OCI-LY3 (cell line): ENCODE measurements around the gene ST3GAL4.

Source experiments
- H2AFZ ChIP-seq: fragments of 200-600, 300-600 bp; shearing (Covaris generic); 2 replicates; pipeline ENCODE4 v1.6.0; 2014; ENCODE audit warnings: antibody characterized with exemption, low read depth, low read length
- H3K27ac ChIP-seq: fragments of 200-600, 300-600 bp; sonication (generic); 2 replicates; pipeline ENCODE4 v1.5.1; 2014; ENCODE audit warnings: mild to moderate bottlenecking, low read length, moderate library complexity, mixed read lengths
- H3K27me3 ChIP-seq: fragments of 200-600, 300-600 bp; sonication (generic); 2 replicates; pipeline ENCODE4 v1.6.1; 2014; ENCODE audit warnings: low read depth, low read length, mixed read lengths
- H3K36me3 ChIP-seq: fragments of 200-600, 300-600 bp; sonication (generic); replicated peaks from 2 replicates; pipeline ENCODE3; 2014; ENCODE audit warnings: low read depth, low read length, mixed read lengths
- H3K4me1 ChIP-seq: fragments of 300-600, 200-600 bp; sonication (generic); 2 replicates; pipeline ENCODE4 v1.6.1; 2014; ENCODE audit warnings: low read length, mixed read lengths
- H3K4me2 ChIP-seq: fragments of 200-600, 300-600 bp; sonication (generic); 2 replicates; pipeline ENCODE4 v1.6.1; 2014; ENCODE audit warnings: low read length, mixed read lengths
- H3K4me3 ChIP-seq: fragments of 300-600, 200-600 bp; sonication (generic); 2 replicates; pipeline ENCODE4 v1.5.1; 2014; ENCODE audit warnings: antibody characterized with exemption, mild to moderate bottlenecking, low read length, moderate library complexity
- H3K79me2 ChIP-seq: fragments of 300-600, 200-600 bp; shearing (Covaris generic); 2 replicates; pipeline ENCODE4 v1.6.1; 2014; ENCODE audit warnings: mild to moderate bottlenecking, low read length, mixed read lengths
- H3K9ac ChIP-seq: fragments of 300-600, 200-600 bp; shearing (Covaris generic); 2 replicates; pipeline ENCODE4 v1.6.0; 2014; ENCODE audit warnings: mild to moderate bottlenecking, low read length, moderate library complexity
- H3K9me3 ChIP-seq: fragments of 200-600, 300-600 bp; shearing (Covaris generic); 2 replicates; pipeline ENCODE4 v1.6.1; 2014; ENCODE audit warnings: low read length, mixed read lengths; ENCODE audit not compliant: insufficient read depth
- H4K20me1 ChIP-seq: fragments of 200-600, 300-600 bp; sonication (generic); 2 replicates; pipeline ENCODE4 v1.6.1; 2016; ENCODE audit warnings: low read length, mixed read lengths; ENCODE audit not compliant: insufficient read depth
- EZH2phosphoT487 ChIP-seq: fragments of 200-600 bp; shearing (Covaris generic); IDR thresholded peaks from 2 replicates; pipeline ENCODE4 v1.6.1; 2018; ENCODE audit warnings: antibody characterized with exemption, mixed run types, low read depth
- TF ChIP-seq, protein P1 (sequence below): fragments of 200-600, 300-600 bp; sonication (generic); IDR thresholded peaks from 2 replicates; pipeline ENCODE4 v1.5.1; 2014; ENCODE audit warnings: antibody characterized with exemption, low read length, low read depth

Gene ST3GAL4

DNA sequence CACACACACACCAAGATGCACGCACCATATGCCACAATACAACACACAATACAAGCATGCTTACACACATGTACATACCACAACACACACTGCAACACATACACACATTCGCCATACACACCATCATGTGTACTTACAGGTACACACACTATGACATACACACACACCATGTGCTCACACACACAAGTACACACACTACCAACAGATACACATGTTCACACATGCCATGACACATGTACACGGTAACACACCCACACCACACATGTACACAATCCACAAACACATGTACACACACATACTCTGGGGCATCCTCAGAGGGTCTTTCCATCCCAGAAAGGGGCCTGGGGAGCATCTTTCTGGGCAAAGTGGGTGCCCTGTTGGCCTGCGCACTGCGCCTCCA lies 82.2 kb downstream of the ST3GAL4 start:
- Histone ChIP-seq H3K36me3 (no peaks in the 10 kb centered on the region), H3K79me2 (no peaks in the 10 kb centered on the region), H3K4me1 (peaks cover 7% of the 10 kb centered on the region; the same call in 1 of the 2 replicates), H3K27me3 (peaks cover 16% of the 10 kb centered on the region), H3K9me3 (no peaks in the 10 kb centered on the region), H2AFZ (no peak overlapping the region), H3K4me2 (no peak overlapping the region), H3K4me3 (no peak overlapping the region), H3K9ac (no peak overlapping the region), H3K27ac (no peak overlapping the region), H4K20me1 (no peaks in the 10 kb centered on the region)
- TF ChIP-seq, protein P1, sequence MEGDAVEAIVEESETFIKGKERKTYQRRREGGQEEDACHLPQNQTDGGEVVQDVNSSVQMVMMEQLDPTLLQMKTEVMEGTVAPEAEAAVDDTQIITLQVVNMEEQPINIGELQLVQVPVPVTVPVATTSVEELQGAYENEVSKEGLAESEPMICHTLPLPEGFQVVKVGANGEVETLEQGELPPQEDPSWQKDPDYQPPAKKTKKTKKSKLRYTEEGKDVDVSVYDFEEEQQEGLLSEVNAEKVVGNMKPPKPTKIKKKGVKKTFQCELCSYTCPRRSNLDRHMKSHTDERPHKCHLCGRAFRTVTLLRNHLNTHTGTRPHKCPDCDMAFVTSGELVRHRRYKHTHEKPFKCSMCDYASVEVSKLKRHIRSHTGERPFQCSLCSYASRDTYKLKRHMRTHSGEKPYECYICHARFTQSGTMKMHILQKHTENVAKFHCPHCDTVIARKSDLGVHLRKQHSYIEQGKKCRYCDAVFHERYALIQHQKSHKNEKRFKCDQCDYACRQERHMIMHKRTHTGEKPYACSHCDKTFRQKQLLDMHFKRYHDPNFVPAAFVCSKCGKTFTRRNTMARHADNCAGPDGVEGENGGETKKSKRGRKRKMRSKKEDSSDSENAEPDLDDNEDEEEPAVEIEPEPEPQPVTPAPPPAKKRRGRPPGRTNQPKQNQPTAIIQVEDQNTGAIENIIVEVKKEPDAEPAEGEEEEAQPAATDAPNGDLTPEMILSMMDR = no peak
- TF ChIP-seq EZH2phosphoT487 = no peak

DNA sequence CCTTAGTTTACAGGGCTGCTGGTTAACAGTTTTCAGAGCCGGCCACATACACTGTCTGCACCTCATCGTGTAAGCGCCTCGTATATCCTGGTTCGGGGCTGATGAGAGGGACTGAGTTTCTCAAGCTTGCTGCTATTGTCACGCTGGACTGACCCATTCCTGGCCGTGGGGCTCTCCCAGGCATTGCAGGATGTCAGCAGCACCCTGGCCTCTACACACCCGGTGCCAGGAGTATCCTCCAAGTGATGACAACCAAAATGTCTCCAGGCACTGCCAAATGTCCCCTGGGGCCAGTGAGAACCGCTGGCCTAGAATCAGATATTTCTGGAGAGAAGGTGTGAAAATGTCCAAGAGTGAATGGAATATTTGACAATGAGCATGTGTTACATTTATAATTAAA lies 82.8 kb downstream of the ST3GAL4 start:
- no peaks in the 10 kb centered on the region for H3K9me3 ChIP-seq
- no peaks in the 10 kb centered on the region for H3K36me3 ChIP-seq
- H2AFZ ChIP-seq = no peak overlapping the region
- H3K9ac ChIP-seq = no peak overlapping the region
- peaks cover 7% of the 10 kb centered on the region; the same call in 1 of the 2 replicates for H3K4me1 ChIP-seq
- no peaks in the 10 kb centered on the region for H4K20me1 ChIP-seq
- no peak overlapping the region for H3K4me2 ChIP-seq
- no peak overlapping the region for H3K4me3 ChIP-seq
- TF ChIP-seq, protein P1 = no peak
- TF ChIP-seq EZH2phosphoT487 = no peak
- H3K27ac ChIP-seq = no peak overlapping the region
- no peaks in the 10 kb centered on the region for H3K79me2 ChIP-seq
- peaks cover 17% of the 10 kb centered on the region for H3K27me3 ChIP-seq

DNA sequence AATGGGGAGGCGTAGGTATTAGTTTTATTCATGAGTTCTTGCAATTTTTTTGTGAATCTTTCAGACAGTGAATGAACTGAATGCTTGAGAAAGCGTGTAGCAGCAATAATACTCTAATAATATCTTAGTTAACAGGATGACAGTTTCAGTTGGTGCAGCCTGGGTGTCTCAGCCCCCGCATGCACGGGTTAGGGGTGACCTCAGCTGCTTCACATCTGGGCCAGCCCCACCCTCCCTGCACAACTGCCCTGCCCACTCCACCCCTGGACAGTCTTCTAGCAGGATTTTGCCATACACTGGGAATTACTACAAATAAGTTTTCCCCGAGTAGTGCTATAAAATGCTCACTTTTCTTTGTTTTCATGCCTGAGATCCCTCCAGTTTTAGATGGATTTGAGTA lies 83.2 kb downstream of the ST3GAL4 start:
- Histone ChIP-seq H3K27ac (no peak overlapping the region), H4K20me1 (no peaks in the 10 kb centered on the region), H3K4me2 (no peak overlapping the region), H3K27me3 (peaks cover 17% of the 10 kb centered on the region), H3K79me2 (no peaks in the 10 kb centered on the region), H2AFZ (no peak overlapping the region), H3K36me3 (no peaks in the 10 kb centered on the region), H3K9ac (no peak overlapping the region), H3K4me1 (peaks cover 7% of the 10 kb centered on the region; the same call in 1 of the 2 replicates), H3K4me3 (no peak overlapping the region), H3K9me3 (no peaks in the 10 kb centered on the region)
- TF ChIP-seq, protein P1 = no peak

DNA sequence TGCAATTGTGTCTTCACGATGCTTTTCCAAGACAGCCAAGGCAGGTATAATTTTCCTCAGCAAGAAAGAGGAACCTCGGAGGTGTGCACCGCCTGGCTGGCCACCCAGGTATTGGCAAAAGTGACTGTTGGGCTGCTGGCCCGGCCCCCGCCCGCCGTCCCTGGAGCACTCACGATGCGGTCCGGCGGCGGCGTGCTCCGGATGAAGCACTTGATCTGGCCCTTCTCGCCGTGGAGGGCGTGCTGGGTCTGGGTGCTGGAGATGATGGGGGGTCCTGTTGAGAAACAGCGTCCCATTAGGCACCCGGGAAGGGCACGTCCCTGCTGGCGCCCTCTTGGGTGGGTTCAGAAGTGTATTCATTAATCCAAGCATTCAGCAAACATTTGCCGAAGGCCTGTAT lies 84.8 kb downstream of the ST3GAL4 start:
- Histone ChIP-seq H4K20me1 (no peaks in the 10 kb centered on the region), H3K9me3 (no peaks in the 10 kb centered on the region), H3K9ac (no peak overlapping the region), H3K79me2 (no peaks in the 10 kb centered on the region), H2AFZ (0 out of 2 replicates have a peak overlapping the region, but pooled peaks have one; percentile 46), H3K36me3 (no peaks in the 10 kb centered on the region), H3K27ac (no peak overlapping the region), H3K27me3 (peaks cover 17% of the 10 kb centered on the region), H3K4me2 (no peak overlapping the region), H3K4me3 (no peak overlapping the region), H3K4me1 (peaks cover 7% of the 10 kb centered on the region; the same call in 1 of the 2 replicates)
- TF ChIP-seq EZH2phosphoT487 = no peak
- TF ChIP-seq, protein P1 = no peak
